Lower leg skin (tissue), 3 donors: ENCODE results near the gene RHCG.

Experiments
- CTCF ChIP-seq, 3 donors: fragments of 450-650 bp; IDR thresholded peaks; one replicate each; pipeline ENCODE4 v1.5.1; 2016; ENCODE audit warnings: antibody characterized with exemption in 3 of 3, mild to moderate bottlenecking in 3 of 3, moderate library complexity in 2 of 3
- POLR2A ChIP-seq, 2 donors: fragments of 450-650 bp; IDR thresholded peaks; one replicate each; pipeline ENCODE4 v1.6.1; 2016 to 2017; ENCODE audit warnings: antibody characterized with exemption in 2 of 2, mild to moderate bottlenecking in 1 of 2, moderate library complexity in 1 of 2

- TF ChIP-seq CTCF (IDR thresholded peaks at IDR 0.05) (no peak), POLR2A (IDR thresholded peaks at IDR 0.05) (no peak)
Observed at GRCh38 chr15:89523101-89523500, 26.7 kb upstream of the RHCG start.
